ENCODE data around the gene URGCP.

URGCP gene

GRCh38 chr7:43869006-43869866 lies 37.2 kb downstream of the URGCP start, which contains the start of gene MRPS24:
MRPS24 (minus strand) TSS chr7:43869517; CDS start chr7:43869495, 22 bp downstream.
- peak; percentile 98 for DNase-seq (ENCODE audit: low read depth)
- peak within 1 kb of the TSS; percentile 75 for H3K4me3 ChIP-seq (ENCODE audit: low read depth, low read length)
- TF ChIP-seq MYC (IDR thresholded peaks at IDR 0.05; ENCODE audit: low read depth, low read length) (peak; percentile 68), CTCF (IDR thresholded peaks at IDR 0.05; ENCODE audit: low read depth, low read length) (no peak), MAX (IDR thresholded peaks at IDR 0.05; ENCODE audit: low read depth, low read length) (0 out of 2 replicates have a peak, but pooled peaks have one; percentile 40), POLR2A (IDR thresholded peaks at IDR 0.05; ENCODE audit: extremely low read depth, insufficient read length) (peak; percentile 92)

- no peak for DNase-seq (ENCODE audit: low read depth)
- H3K4me3 ChIP-seq (ENCODE audit: low read depth, low read length), result peak overlapping the region; percentile 75
- TF ChIP-seq MAX (IDR thresholded peaks at IDR 0.05; ENCODE audit: low read depth, low read length) (peak; percentile 85), CTCF (IDR thresholded peaks at IDR 0.05; ENCODE audit: low read depth, low read length) (no peak)
Measured at GRCh38 chr7:43868681-43869005, 37.8 kb downstream of the URGCP start.

GRCh38 chr7:43868181-43868580 lies 38.2 kb downstream of the URGCP start:
- H3K4me3 ChIP-seq (ENCODE audit: low read depth, low read length), result peak overlapping the region; percentile 75
- no peak for DNase-seq (ENCODE audit: low read depth)
- no peak for TF ChIP-seq MAX (IDR thresholded peaks at IDR 0.05; ENCODE audit: low read depth, low read length)
- TF ChIP-seq POLR2A (IDR thresholded peaks at IDR 0.05; ENCODE audit: extremely low read depth, insufficient read length), result no peak
- no peak for TF ChIP-seq MYC (IDR thresholded peaks at IDR 0.05; ENCODE audit: low read depth, low read length)

GRCh38 chr7:43865277-43865676 lies 41.1 kb downstream of the URGCP start:
- TF ChIP-seq MAX (IDR thresholded peaks at IDR 0.05; ENCODE audit: low read depth, low read length) (no peak), CTCF (IDR thresholded peaks at IDR 0.05; ENCODE audit: low read depth, low read length) (no peak), MYC (IDR thresholded peaks at IDR 0.05; ENCODE audit: low read depth, low read length) (no peak), POLR2A (IDR thresholded peaks at IDR 0.05; ENCODE audit: extremely low read depth, insufficient read length) (no peak)

GRCh38 chr7:43864126-43864525 lies 42.3 kb downstream of the URGCP start:
- TF ChIP-seq MAX (IDR thresholded peaks at IDR 0.05; ENCODE audit: low read depth, low read length) (no peak), POLR2A (IDR thresholded peaks at IDR 0.05; ENCODE audit: extremely low read depth, insufficient read length) (no peak), CTCF (IDR thresholded peaks at IDR 0.05; ENCODE audit: low read depth, low read length) (no peak), MYC (IDR thresholded peaks at IDR 0.05; ENCODE audit: low read depth, low read length) (no peak)
- DNase-seq (ENCODE audit: low read depth), result no peak
- no peak overlapping the region for H3K4me3 ChIP-seq (ENCODE audit: low read depth, low read length)

More at GRCh38 chr7:43865277-43865676, 41.1 kb downstream of the URGCP start:
- no peak for DNase-seq (ENCODE audit: low read depth)
- H3K4me3 ChIP-seq (ENCODE audit: low read depth, low read length), result no peak overlapping the region

- TF ChIP-seq MYC (IDR thresholded peaks at IDR 0.05; ENCODE audit: low read depth, low read length) (no peak), POLR2A (IDR thresholded peaks at IDR 0.05; ENCODE audit: extremely low read depth, insufficient read length) (no peak), MAX (IDR thresholded peaks at IDR 0.05; ENCODE audit: low read depth, low read length) (no peak), CTCF (IDR thresholded peaks at IDR 0.05; ENCODE audit: low read depth, low read length) (no peak)
Measured at GRCh38 chr7:43856996-43857395, 49.4 kb downstream of the URGCP start.

More at GRCh38 chr7:43856996-43857395, 49.4 kb downstream of the URGCP start:
- DNase-seq (ENCODE audit: low read depth), result no peak
- no peak overlapping the region for H3K4me3 ChIP-seq (ENCODE audit: low read depth, low read length)

Measured in NB4 (cell line).